Measurements from ENCODE around the gene FKBP10. TPM values are rescaled to one million over a fixed set of nuclear protein-coding genes. Genes with fewer than 3 reads are reported as not detected.

FKBP10 gene
- total RNA-seq, 2 experiments from 2014 or later = not detected

DNA sequence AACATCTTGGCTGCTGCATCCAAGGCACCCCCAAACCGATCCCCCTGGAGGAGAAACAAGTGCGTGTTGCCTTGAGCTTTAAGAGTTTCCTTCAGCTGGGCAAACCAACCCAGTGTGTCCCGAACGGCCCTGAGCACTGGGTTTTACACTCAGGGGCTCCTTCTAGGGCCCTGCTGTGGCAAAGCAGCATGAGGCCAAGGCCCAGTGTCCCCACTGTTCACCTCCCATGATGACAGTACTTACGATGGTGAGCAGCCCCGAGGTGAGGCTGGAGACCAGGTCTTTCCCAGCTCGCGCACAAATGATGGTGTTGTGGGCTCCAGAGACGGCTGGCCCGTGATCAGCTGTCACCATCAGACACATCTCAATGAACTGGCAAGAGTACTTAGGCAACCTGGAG lies 59.0 kb downstream of the FKBP10 start:
- Mint-ChIP-seq H3K27ac (no peak overlapping the region), H3K9me3 (no peaks in the 10 kb centered on the region), H3K4me3 (no peak overlapping the region), H3K27me3 (no peaks in the 10 kb centered on the region), H3K4me1 (peaks cover 40% of the 10 kb centered on the region), H3K36me3 (ENCODE audit: low read depth) (peaks cover 80% of the 10 kb centered on the region)
- POLR2A ChIA-PET = no interaction called here
- no peak for DNase-seq
- CTCF ChIA-PET = interaction anchor here (0.6 kb wide), 1 partner anchor 951 kb away, joined by 3 read pairs; no protein-coding TSS in a partner anchor

Other genes starting within 250 kb of the FKBP10 start
- gene KRT9, start 240.9 kb upstream of the FKBP10 start, total RNA-seq = not detected
- not detected for gene KRT14, start 226.1 kb upstream of the FKBP10 start, total RNA-seq
- not detected for gene KRT16, start 200.2 kb upstream of the FKBP10 start, total RNA-seq
- not detected for gene KRT17, start 188.4 kb upstream of the FKBP10 start, total RNA-seq
- gene EIF1, start 124.1 kb upstream of the FKBP10 start, total RNA-seq = 100 to 1,000 TPM; 933 to 950 TPM
- not detected for gene GAST, start 100.7 kb upstream of the FKBP10 start, total RNA-seq
- under 1 TPM; 0.05 TPM for gene HAP1, start 78.4 kb upstream of the FKBP10 start, total RNA-seq
- under 1 TPM; 0.35 to 0.45 TPM for gene JUP, start 26.3 kb upstream of the FKBP10 start, total RNA-seq
- gene P3H4, start 1.1 kb upstream of the FKBP10 start, total RNA-seq = 1 to 10 TPM; 1.8 to 1.9 TPM
- gene NT5C3B, start 23.2 kb downstream of the FKBP10 start, total RNA-seq = 10 to 100 TPM; 16.1 to 19.0 TPM
- not detected for gene KLHL10, start 24.8 kb downstream of the FKBP10 start, total RNA-seq
- 10 to 100 TPM; 13.9 to 14.4 TPM for gene KLHL11, start 52.4 kb downstream of the FKBP10 start, total RNA-seq
- 100 to 1,000 TPM; 177 to 183 TPM for gene ACLY, start 105.9 kb downstream of the FKBP10 start, total RNA-seq
- 1 to 10 TPM; 1.7 to 2.0 TPM for gene ODAD4, start 117.6 kb downstream of the FKBP10 start, total RNA-seq
- gene CNP, start 153.8 kb downstream of the FKBP10 start, total RNA-seq = 10 to 100 TPM; 89.8 to 91.0 TPM
- 10 to 100 TPM; 88.7 to 95.1 TPM for gene DNAJC7, start 204.4 kb downstream of the FKBP10 start, total RNA-seq
- 10 to 100 TPM; 21.3 to 22.7 TPM for gene NKIRAS2, start 207.1 kb downstream of the FKBP10 start, total RNA-seq
- gene C17orf113, start 237.6 kb downstream of the FKBP10 start, total RNA-seq = under 1 TPM in 1 of 2 experiments, not detected in 1; 0.05 TPM